ENCODE results near the gene TMSB4X.
"Not testable (repeated sequence)": the region's sequence is repeated elsewhere in the genome, so short reads cannot be mapped to it uniquely, and the experiment has no call there.

The TMSB4X gene

DNA sequence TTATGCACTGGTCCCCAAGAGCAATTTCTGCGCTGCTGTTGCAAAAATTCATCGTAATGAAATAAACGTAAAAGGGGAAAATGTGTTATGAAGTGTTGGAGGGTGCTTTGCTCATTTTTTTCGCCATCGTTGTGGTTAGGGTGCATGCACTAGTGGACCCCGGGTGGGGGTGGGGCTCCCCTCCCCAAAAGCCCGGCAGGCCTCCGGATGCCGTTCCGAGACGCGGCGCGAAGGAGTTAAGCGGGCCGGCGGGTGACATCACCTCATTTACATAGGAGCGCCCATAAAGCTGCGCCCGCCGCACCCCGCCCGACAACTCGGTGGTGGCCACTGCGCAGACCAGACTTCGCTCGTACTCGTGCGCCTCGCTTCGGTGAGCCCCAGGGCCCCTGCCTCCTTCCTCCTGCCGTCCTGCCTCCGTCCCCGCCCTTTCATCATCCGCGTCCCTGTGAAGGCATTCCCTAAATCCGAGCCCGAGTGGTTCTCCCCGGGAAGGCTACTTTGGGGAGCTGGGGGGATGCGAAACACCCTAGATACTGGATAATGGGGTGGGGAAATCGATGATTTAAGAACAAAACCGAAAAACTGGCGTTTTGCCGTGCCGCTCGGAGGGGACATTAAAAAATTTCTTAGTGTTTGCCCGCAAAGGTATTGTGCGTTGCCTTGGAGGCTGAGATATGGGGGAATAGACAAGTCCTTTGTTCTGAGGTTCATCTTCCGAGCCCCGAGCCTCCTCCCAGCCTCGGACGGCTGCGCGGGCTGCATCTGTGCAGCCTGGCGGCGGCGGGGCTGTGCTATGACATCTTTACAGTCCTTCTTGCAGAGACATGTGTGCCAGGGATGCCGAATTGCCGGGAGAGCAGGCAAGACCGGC lies at the start of gene TMSB4X:
Gene TMSB4X (plus strand): TSS at position 315 of the 874 bp plus-strand sequence.
- DNase-seq (ENCODE audit: low read depth in 4 of 4, low spot score in 1 of 4) = peak; percentile 65 to 75 (median 70)

DNA sequence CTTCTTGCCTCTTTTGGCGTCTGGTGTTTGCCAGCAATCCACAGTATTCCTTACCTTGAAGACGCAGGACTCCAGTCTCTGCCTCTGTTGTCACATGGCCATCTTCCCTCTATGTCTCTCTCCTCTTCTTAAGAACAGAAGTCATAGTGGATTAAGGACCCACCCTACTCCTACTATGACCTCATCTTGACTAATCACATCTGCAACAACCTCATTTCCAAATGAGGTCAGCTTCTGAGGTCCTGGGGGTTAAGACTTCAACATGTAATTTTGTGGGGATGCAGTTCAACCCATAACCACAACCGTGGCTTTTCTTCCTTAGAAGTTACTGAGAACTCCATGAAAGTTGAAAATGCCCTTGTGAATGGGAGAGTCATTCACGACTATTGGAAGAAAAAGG lies 45.2 kb upstream of the TMSB4X start:
- DNase-seq (ENCODE audit: low read depth in 4 of 4, low spot score in 1 of 4) = no peak

DNA sequence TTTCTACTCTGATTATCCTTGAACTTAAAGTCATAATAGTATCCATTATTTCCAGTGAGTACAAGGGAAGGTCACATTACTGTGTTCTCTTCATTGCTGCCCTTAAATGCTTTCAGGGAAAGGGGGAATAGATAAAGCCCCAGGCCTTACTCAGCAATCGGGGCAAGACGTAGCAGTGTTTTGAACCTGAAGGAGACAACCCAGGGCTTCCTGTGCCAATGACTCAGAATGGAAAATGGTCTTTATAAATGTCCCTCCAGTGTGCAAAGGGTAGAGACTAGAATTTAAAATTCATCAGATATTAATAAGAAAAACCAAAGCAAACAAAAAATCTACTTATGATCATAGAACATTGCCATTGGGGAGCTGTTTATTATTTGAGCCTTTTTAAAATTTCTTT lies 44.8 kb upstream of the TMSB4X start:
- no peak for DNase-seq (ENCODE audit: low read depth in 4 of 4, low spot score in 1 of 4)

DNA sequence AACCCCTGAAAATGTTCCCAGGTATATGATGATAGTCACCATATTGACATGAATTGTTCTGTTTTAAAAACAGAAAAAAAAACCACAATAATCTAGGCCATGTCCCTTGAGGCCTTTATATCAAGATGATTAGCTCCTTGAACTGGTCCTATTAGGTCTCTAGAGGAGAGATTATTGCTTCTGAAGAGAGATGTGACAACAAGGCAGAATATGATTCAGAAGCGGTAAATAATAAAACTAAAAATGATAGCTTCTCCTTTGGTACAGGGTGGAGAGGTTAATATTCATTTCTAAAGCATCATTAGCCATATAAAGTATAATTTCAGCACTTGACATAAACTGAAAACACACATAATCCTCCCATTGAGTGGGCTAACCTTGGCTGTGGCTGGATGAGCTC lies 42.7 kb upstream of the TMSB4X start:
- DNase-seq (ENCODE audit: low read depth in 4 of 4, low spot score in 1 of 4) = no peak

DNA sequence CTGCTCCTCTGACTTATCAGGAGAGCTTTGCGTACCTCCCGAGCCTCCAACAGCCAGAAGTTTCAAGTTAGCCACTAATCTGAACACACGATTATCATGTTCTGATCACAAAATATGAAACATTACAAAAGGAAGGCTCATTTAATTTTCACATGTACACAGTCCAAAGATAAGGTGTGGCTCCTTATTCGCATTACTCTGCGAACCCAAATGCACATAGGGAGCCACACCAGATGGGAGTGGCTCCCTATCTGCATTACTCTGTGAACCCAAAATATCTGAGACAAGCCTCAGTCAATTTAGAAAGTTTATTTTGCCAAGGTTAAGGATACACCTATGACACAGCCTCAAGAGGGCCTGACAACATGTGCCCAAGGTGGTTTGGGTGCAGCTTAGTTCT lies 40.1 kb upstream of the TMSB4X start:
- DNase-seq (ENCODE audit: low read depth in 4 of 4, low spot score in 1 of 4) = no peak

DNA sequence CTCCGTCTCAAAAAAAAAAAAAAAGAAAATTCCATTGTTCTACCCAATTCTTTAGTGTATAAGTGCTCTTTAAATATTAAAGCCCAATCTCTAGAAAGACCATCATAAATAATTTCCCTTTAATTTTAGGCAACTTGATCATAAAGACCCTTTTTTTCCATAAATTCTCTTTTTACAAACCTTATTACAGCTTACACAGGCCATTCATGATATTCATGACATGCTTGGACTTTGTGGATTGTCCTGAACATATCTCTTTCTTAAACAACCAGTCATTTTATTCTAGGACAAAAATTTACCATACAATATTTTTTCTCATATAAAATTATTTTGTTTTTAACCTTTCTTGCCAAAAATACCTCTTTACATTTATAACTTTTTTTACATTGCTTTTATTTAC lies 38.0 kb upstream of the TMSB4X start:
- DNase-seq (ENCODE audit: low read depth in 4 of 4, low spot score in 1 of 4) = no peak

DNA sequence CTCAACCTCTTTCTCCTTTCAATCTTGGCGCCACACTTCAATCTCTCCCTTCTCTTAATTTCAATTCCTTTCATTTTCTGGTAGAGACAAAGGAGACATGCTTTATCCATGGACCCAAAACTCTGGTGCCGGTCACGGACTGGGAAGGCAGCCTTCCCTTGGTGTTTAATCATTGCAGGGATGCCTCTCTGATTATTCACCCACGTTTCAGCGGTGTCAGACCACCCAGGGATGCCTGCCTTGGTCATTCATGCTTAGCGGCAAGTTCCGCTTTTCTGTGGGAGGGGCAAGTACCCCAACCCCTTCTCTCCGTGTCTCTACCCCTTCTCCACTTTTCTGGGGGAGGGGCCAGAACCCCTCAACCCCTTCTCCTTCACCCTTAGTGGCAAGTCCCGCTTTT lies 34.4 kb upstream of the TMSB4X start:
- DNase-seq (ENCODE audit: low read depth in 4 of 4, low spot score in 1 of 4) = not testable (repeated sequence)

DNA sequence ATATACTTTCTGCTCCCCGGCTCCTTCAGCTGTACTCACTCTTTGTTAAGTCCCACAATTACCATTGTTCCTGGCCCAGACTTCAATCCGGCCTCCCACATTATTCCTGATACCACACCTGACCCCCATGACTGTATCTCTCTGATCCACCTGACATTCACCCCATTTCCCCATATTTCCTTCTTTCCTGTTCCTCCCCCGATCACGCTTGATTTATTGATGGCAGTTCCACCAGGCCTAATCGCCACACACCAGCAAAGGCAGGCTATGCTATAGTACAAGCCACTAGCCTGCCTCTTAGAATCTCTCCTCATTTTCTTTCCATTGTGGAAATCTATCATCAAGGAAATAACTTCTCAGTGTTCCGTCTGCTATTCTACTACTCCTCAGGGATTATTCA lies 31.3 kb upstream of the TMSB4X start:
- DNase-seq (ENCODE audit: low read depth in 4 of 4, low spot score in 1 of 4) = not testable (repeated sequence)

DNA sequence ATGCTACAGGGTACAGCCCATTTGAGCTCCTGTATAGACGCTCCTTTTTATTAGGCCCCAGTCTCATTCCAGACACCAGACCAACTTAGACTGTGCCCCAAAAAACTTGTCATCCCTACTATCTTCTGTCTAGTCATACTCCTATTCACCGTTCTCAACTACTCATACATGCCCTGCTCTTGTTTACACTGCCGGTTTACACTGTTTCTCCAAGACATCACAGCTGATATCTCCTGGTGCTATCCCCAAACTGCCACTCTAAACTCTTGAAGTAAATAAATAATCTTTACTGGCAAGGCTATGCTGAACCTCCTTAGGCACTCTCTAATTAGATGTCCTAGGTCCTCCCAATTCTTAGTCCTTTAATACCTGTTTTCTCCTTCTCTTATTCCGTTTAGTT lies 30.5 kb upstream of the TMSB4X start:
- not testable (repeated sequence) for DNase-seq (ENCODE audit: low read depth in 4 of 4, low spot score in 1 of 4)

DNA sequence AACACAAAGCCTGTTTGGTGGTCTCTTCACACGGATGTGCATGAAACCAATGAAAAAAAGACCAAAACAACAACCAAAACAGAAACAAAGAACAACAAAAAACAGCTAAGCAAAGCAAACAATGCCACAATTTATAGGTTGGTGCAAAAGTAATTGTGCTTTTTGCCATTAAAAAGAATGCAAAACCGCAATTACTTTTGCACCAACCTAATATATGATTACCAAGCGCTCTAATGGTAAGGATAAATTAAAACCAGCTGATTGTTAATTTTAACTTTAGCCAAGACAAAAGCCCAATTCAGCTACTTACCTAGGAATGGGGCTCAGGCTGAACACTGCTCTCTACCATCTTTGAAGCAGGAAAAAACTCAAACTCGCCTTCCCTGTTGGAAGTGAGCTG lies 29.4 kb upstream of the TMSB4X start:
- no peak for DNase-seq (ENCODE audit: low read depth in 4 of 4, low spot score in 1 of 4)

DNA sequence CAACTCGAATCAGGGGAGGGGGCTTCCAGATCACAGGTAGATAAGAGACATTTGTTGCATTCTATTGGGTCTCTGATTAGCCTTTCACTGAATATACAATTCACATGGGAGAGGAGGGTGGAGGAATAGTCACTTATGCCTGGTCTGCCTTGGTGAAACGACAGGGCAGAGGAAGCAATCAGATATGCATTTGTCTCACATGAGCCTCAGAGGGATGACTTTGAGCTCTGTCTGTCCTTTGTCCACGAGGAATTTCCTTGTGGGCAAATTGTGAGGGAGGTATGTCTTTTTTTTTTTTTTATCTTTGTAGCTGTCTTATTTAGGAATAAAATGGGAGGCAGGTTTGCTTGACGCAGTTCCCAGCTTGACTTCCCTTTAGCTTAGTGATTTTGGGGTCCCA lies 28.5 kb upstream of the TMSB4X start:
- DNase-seq (ENCODE audit: low read depth in 4 of 4, low spot score in 1 of 4) = no peak

DNA sequence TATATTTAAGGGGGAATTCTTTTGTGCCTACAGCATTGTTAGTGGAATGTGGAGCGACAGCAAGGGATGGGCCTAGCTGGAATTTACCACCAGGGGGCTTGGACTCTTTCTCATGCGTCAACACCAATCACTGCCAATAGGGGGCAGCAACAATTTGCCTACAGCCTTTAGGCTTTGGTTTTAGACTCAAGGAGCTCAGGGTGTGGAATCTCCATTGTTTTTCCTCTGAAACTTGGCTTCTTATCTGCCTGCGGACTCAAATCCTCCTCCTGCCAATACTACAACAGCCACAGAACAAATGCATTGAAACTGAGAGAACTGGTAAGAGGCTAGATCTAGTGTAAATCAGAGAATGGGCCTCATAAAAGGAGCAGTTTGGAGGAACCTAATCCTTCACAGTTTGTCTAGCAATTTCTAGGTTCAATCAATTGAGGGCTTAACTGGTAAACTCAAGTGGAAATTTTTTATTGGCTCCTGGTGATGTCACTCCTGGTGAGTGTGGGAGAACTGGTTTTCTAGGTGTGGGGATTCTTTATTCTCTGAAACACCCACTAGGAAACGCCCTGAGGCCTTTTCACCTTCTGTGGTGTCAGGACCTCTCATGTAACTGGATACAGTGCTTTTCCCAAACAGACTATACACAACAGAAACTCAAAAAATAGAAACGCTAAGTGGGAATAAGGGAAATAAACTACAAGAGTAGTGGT lies 27.9 kb upstream of the TMSB4X start:
- peak in 2 of 4 experiments; percentile 60 to 70 for DNase-seq (ENCODE audit: low read depth in 4 of 4, low spot score in 1 of 4)

DNA sequence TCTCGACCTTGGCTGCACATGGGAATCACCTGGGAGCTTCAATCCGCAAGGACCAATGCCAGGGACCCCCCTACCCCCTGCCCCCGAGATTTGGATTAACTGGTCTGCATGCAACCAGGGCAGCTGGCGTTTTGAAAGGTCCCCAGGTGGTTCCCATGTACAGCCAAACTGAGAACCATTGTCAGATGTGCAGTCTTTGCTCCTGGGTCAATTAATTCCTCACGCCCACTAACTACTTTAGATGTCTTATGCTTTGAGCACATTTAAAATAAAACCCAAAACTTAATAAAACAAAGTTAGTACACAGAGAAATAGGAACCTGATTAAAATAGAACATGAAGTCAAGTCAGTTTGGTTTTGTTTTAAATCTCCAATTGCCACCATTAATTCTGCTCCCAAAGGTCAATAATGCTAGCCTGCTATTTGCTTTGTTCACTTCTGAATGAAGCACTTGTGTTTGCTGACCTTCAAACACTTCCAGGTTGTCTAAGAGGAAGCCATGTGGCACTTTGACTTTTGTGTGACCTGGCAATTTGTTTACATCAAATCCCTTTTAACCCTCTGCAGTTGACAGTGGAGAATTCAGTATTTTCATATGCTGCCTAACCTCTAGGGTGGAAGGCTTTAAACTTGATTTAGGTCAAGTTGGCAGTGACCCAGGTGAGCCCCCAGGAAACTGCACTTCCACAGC lies 27.2 kb upstream of the TMSB4X start:
- no peak for DNase-seq (ENCODE audit: low read depth in 4 of 4, low spot score in 1 of 4)

DNA sequence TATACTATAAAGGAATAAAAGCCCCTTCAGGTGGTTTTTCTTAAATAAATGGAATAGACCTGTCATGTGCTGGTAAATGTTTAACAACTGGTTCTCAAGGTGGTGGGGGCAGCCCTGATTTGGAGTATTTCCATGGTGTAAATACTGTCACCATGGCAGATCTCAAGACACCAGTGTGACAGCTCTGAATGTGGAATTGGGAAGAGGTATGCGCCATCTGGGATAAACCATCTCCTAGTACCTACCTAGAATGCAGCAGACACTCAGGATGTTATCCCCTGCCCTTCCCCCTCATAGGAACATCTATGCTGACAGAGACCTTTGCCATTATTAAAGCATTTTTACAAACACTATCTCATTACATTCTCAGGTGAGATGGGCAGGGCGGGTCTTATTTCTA lies 26.4 kb upstream of the TMSB4X start:
- no peak for DNase-seq (ENCODE audit: low read depth in 4 of 4, low spot score in 1 of 4)

DNA sequence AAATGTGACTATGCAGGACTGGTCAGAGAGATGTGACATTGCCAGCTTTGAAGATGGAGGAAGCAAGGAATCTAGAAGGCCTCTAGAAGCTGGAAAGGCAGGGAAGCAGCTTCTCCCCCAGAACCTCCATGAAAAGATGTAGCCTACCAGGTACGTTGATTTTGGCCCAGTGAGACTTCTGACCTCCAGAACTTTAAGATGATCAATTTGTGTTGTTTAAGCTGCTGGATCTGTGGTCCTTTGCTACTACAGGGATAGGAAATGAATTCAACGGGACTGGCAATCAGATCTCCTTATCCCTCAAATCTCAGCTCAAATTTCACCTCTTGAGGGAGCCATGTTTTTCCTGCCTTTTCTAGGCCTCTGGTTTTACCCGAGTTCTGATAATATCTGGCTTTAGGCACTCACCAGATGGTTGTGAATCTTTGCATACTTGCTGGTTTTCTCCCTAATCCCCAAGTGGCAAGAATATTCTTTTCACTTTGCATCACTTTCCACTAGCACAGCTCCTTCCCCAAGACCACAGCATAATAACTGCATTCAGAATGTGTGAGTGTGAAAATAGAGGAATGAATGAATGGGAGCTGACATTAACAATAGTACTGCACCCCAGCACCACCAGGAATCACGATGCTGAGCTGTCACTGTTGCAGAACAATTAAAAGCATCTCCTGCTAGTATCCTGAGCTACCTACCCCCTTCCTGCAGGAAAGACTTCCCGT lies 25.5 kb upstream of the TMSB4X start:
- no peak for DNase-seq (ENCODE audit: low read depth in 4 of 4, low spot score in 1 of 4)

DNA sequence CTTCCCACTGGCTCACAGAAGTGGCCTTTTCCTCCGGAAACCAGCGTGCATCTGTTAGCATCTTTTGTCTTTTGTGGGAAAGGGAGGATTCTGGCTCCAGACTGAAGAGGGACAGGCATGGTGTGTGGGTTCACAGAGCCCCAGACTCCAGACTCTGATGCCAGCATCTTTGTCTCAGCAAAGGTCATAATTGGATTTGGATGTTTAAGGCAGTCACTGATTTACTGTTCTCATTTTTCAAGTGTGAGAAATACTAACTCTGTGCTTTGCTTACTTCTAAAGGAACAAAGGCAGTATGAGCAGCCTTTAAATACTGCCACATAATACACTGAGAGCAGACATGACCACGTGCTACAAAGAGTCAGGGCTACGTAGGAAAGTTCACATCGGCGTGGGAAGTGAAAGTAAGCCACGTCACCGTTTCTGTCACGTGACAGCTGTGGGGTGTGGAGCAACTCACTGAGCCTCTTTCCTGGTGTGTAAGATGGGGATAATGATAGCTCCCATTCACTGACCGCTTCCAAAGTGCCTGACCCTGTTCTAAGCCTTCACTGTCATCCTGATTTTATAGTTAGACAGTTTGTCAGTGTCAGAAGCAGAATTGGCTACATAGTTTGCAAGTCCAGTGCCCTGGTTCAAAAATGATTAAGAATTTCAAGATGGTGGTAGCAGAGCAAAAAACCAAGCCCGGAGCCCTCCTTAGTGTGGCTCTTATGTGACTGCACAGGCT lies 24.8 kb upstream of the TMSB4X start:
- DNase-seq (ENCODE audit: low read depth in 4 of 4, low spot score in 1 of 4) = peak in 2 of 4 experiments; percentile 62 to 70

DNA sequence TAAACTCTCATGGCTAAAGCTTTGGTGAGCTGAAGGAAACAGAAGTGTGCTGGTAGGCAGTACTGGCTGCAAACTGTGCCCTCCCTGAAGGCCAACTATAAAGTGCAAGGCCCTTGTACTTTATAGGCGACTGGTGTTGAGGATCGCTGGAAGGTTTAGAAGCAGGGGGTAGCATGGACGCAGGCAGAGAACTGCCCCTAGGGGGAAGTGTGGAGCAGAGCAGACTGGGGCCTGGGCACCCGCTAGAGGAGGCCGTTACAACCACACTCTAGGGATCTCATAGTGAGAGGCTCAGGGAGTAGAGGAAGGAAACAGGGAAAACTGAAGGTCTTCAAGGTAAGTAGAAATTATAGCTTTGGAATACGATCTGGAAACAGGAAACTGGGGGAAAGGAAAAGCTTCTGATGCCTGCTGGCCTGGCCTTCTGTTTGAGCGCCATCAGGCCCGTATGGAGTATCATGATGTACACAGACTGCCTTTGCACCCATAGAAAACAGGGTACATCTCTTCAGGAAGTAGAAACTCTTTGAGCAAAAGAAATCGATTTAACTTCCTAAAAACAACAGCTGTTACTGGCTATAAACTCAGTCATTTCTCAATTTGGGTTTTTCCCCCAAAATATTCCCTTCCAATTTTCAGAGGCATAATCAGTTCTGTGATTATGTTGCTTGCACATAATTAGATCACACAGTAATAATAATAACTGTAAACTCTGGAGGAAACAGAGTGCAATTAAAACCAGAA lies 23.9 kb upstream of the TMSB4X start:
- DNase-seq (ENCODE audit: low read depth in 4 of 4, low spot score in 1 of 4) = no peak

DNA sequence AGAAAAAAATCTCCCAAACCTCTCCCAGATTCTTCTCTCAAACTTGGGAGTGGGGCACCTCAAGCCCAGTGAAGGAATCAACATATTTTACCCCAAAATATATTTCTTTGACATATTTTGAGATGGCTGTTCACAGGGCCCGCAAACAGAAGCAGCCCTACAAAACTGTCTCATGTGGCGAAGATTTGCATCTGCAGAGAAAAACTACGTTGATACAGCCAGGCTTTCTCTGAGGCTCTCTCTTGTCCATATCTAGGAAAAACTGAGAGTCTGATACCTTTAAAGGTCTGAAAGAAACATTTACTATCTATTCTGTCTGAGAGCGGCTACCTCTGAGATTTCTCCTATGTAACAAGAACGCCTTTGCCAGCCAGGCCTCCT lies 23.3 kb upstream of the TMSB4X start:
- DNase-seq (ENCODE audit: low read depth in 4 of 4, low spot score in 1 of 4) = no peak

DNA sequence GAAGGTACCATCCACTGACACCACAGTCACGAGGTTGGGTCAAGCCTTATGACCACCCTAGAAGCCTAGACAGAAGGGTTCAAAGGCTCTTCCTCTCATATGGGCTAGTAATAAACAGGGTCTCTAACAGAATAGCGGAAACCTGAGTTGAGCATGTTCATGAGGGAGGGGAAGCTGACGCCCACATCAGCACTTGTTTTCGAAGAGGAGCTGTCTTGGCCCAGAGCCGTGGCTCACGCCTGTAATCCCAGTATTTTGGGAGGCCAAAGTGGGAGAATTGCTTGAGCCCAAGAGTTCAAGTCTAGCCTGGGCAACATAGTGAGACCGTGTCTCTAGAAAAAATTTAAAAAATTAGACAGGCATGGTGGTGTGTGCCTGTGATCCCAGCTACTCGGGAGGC lies 21.5 kb upstream of the TMSB4X start:
- no peak for DNase-seq (ENCODE audit: low read depth in 4 of 4, low spot score in 1 of 4)

DNA sequence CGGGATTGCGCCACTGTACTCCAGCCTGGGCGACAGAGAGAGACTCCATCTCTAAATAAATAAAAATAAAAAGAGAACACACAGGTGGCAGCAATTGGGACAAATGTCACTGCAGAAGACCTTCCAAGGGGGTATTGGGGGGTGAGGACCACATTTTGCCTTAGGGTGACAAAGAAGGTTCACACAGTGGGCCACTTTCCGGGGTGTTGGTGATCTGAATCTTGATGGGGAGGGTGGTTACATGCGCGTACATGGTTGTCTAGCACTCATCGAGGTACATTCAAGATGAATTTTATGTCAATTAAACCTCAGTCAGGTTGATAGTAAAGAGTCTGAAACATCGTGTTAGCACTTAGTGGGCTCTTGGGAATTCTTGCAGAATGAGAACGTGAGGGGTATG lies 20.5 kb upstream of the TMSB4X start:
- DNase-seq (ENCODE audit: low read depth in 4 of 4, low spot score in 1 of 4) = no peak
